NCI-H2081 treated with DMSO at 0.1 percent for 48 hours (cell line): Measurements from ENCODE around the gene FAM219B.
A peak's percentile ranks its signal among the peaks of the same experiment; 100 is the strongest.
"Not testable (repeated sequence)": the region's sequence is repeated elsewhere in the genome, so short reads cannot be mapped to it uniquely, and the experiment has no call there.

ENCODE experiments used
- DNase-seq: peaks from one replicate; lab custom pipeline; 2025; lab: John Stamatoyannopoulos, UW

Gene FAM219B

GRCh38 chr15:74903676-74904075 lies 3.0 kb downstream of the FAM219B start:
- no peak for DNase-seq

- no peak for DNase-seq
These were observed 4.2 kb downstream of the FAM219B start for GRCh38 chr15:74902295-74903075.

GRCh38 chr15:74901612-74902063 lies 5.0 kb downstream of the FAM219B start:
- DNase-seq, result no peak

- DNase-seq, result no peak
These were observed 9.3 kb downstream of the FAM219B start for GRCh38 chr15:74897300-74897701.

GRCh38 chr15:74896316-74896715 lies 10.3 kb downstream of the FAM219B start:
- DNase-seq, result no peak

GRCh38 chr15:74895830-74896229 lies 10.8 kb downstream of the FAM219B start:
- no peak for DNase-seq

- not testable (repeated sequence) for DNase-seq
These were observed 12.3 kb downstream of the FAM219B start for GRCh38 chr15:74894383-74894782.

- DNase-seq, result no peak
These were observed 13.0 kb downstream of the FAM219B start for GRCh38 chr15:74893627-74894026.

- no peak for DNase-seq
These were observed 13.7 kb downstream of the FAM219B start for GRCh38 chr15:74892931-74893330.

- DNase-seq, result no peak
These were observed 14.3 kb downstream of the FAM219B start for GRCh38 chr15:74892313-74892712.

GRCh38 chr15:74891469-74891868 lies 15.2 kb downstream of the FAM219B start:
- no peak for DNase-seq

- no peak for DNase-seq
These were observed 16.0 kb downstream of the FAM219B start for GRCh38 chr15:74890665-74890960.

GRCh38 chr15:74889883-74890664 lies 16.6 kb downstream of the FAM219B start, which contains the start of gene MPI:
MPI (plus strand) TSS chr15:74890042; CDS start chr15:74890074, 32 bp downstream.
- peak; percentile 38 for DNase-seq

GRCh38 chr15:74889390-74889882 lies 17.2 kb downstream of the FAM219B start:
- no peak for DNase-seq

GRCh38 chr15:74888716-74889115 lies 17.9 kb downstream of the FAM219B start:
- no peak for DNase-seq

- not testable (repeated sequence) for DNase-seq
These were observed 19.0 kb downstream of the FAM219B start for GRCh38 chr15:74887537-74888193.

GRCh38 chr15:74885461-74885860 lies 21.2 kb downstream of the FAM219B start:
- DNase-seq, result no peak

GRCh38 chr15:74884428-74885223 lies 22.0 kb downstream of the FAM219B start:
- no peak for DNase-seq

GRCh38 chr15:74882528-74882927 lies 24.1 kb downstream of the FAM219B start:
- DNase-seq, result no peak

GRCh38 chr15:74878273-74878672 lies 28.4 kb downstream of the FAM219B start:
- no peak for DNase-seq

GRCh38 chr15:74873756-74874424 lies 32.8 kb downstream of the FAM219B start:
- no peak for DNase-seq
